Measurements from ENCODE around the gene ENPP6.

The ENPP6 gene

DNA sequence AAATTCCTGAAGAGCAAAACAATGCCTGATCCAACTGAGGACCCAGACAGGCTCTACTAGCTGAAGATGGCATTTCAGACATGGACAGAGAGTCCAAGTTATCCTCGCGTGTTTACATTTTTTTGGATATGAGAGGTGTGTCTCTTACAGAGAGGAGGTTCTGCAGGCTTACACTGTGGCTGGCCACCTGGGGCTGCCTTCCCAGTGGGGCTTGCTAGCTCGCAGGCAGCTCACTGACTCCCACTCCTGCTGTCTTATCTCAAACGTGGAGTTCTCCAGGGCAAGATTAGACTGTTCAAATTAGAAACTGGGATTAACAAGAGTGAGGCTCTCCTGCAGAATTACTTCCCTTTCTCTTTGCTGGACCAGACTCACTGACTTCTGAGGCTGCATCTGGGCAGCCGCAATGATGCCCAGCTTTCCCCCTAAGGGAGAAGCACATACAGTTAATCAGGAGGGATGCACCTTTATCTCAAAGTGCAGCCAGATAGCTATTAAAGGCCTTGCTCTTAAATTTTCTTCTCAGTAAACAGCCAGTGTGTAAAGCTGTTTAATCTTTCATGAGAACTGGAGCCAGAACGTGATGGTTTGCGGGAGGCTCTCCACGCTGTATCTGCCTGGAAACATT lies 123.0 kb downstream of the ENPP6 start:
- TF ChIP-seq, protein P1, sequence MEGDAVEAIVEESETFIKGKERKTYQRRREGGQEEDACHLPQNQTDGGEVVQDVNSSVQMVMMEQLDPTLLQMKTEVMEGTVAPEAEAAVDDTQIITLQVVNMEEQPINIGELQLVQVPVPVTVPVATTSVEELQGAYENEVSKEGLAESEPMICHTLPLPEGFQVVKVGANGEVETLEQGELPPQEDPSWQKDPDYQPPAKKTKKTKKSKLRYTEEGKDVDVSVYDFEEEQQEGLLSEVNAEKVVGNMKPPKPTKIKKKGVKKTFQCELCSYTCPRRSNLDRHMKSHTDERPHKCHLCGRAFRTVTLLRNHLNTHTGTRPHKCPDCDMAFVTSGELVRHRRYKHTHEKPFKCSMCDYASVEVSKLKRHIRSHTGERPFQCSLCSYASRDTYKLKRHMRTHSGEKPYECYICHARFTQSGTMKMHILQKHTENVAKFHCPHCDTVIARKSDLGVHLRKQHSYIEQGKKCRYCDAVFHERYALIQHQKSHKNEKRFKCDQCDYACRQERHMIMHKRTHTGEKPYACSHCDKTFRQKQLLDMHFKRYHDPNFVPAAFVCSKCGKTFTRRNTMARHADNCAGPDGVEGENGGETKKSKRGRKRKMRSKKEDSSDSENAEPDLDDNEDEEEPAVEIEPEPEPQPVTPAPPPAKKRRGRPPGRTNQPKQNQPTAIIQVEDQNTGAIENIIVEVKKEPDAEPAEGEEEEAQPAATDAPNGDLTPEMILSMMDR (conservative IDR thresholded peaks at IDR 0.05; ENCODE audit: low read depth, low read length) = no peak
- no peak for DNase-seq (ENCODE audit: low read depth)
- no peak overlapping the region for H3K4me3 ChIP-seq (ENCODE audit: low read depth, low read length)

DNA sequence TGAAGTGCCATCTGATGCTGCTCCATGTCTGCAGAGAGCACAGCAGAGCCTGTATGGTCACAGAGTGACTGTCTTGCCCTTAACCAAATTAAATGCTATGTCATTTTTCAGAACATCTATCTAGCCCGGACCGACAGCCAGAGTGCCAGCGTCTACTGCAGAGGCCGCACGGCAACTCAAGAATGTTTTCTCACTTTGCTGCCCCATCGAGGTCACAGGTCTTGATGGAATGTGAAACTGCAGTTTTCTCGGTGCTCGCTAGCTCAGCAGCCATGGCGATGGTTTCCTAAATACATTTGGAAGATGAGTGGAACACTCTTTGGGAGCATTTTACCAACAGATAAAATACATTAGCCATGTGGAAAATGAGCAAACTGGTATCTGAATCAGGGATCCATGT lies 125.7 kb downstream of the ENPP6 start:
- TF ChIP-seq, protein P1 (conservative IDR thresholded peaks at IDR 0.05; ENCODE audit: low read depth, low read length) = no peak
- H3K4me3 ChIP-seq (ENCODE audit: low read depth, low read length) = no peak overlapping the region

DNA sequence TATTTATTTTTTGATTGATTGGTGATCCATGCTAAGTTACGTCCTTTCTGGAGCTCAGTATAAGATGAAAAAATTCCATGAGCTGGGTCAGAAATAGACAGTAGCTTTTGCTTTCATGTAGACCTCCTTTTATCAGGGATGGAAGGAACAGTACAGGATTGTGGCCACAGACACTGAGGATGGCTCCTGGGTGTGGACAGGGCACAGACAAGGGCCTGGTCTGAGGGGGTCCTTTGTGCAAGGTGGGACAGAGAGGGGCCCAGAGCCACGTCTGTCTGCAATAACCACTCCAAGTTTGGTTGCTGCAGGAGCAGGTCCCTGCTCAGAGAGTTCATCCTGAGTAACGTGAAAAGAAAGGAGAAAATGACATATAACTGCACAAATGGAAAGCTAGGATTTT lies 127.1 kb downstream of the ENPP6 start:
- no peak for DNase-seq (ENCODE audit: low read depth)
- TF ChIP-seq, protein P1 (conservative IDR thresholded peaks at IDR 0.05; ENCODE audit: low read depth, low read length) = no peak
- no peak overlapping the region for H3K4me3 ChIP-seq (ENCODE audit: low read depth, low read length)

More for the DNA sequence above, 125.7 kb downstream of the ENPP6 start:
- DNase-seq (ENCODE audit: low read depth) = no peak

DNA sequence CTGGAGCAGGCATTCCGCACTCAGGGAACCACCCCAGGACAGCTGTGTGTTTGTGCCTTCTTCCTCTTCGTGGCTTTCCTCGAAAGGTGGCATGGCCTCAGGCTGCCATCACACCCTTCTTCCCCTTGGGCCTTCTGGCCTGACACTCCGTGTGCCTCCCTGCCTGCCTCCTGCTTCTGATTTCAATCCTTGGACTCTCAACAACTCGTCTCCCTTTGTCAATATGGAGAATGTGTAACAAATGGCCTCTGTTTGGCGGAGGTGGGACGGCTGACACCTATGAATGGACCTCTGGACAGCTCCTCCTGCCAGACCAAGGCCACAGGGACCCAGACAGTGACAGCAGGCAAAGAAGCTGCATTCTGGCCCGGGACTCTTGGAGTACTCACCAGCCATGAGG lies 137.0 kb downstream of the ENPP6 start:
- H3K4me3 ChIP-seq (ENCODE audit: low read depth, low read length) = no peak overlapping the region
- TF ChIP-seq, protein P1 (conservative IDR thresholded peaks at IDR 0.05; ENCODE audit: low read depth, low read length) = no peak

DNA sequence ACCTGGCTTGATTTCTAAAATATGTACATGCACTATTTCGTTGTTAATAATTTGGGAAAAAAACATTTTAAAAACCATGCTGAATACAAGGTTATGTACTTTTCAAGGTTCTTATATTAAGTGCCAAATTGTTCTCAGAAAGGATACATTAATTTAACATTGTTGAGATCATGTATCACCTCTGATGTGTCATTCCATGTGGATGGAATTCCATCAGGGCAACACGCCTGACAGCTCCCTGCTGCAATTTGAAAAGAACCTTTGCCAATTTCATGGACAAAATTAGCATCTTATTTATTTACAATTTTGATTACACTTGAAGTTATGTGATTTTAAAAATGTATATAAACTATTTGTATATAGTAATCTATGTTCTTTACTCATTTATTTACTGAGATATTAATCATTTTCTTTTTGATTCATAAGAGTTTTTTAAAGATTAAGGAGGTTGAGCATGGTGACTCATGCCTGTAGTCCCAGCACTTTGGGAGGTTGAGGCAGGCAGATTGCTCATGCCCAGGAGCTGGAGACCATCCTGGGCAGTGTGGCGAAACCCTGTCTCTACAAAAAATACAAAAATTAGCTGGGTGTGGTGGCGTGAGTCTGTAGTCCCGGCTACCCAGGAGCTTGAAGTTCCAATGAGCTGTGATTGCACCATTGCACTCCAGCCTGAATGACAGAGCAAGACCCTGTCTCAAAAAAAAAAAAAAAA lies 142.8 kb downstream of the ENPP6 start:
- no peak overlapping the region for H3K4me3 ChIP-seq (ENCODE audit: low read depth, low read length)
- no peak for DNase-seq (ENCODE audit: low read depth)
- TF ChIP-seq, protein P1 (conservative IDR thresholded peaks at IDR 0.05; ENCODE audit: low read depth, low read length) = no peak

More for the DNA sequence above, 137.0 kb downstream of the ENPP6 start:
- DNase-seq (ENCODE audit: low read depth) = no peak

DNA sequence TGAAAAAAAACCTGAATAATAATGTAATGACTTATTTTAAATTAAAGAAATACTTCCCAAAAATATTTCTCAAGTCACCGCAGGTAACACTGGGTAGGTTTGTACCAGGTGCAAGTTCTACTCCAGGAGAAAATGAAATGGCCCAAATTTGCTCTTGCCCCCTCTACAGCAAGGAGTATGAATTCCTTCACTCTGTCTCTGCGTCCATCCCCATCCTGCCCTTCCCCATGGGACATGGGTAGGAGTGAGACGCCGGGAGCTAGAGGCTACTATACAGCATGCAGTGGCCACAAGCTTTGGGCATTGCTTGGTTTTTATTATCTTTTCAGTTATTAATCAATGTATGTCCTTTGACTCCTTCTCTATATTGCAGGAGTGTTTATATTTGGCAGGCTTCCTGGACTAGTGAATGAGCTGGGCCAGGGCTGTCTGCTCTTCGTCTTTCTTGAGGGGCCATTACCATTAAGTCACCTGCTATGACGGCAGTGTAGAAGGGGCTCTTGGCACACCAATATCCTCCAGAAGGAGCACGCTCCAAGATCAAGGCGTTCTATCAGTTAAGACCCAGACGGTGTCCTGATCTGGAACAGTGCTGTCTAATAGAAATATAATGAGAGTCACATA lies 149.6 kb downstream of the ENPP6 start:
- DNase-seq (ENCODE audit: low read depth) = no peak
- TF ChIP-seq, protein P1 (conservative IDR thresholded peaks at IDR 0.05; ENCODE audit: low read depth, low read length) = no peak

More for the DNA sequence above, 149.6 kb downstream of the ENPP6 start:
- H3K4me3 ChIP-seq (ENCODE audit: low read depth, low read length) = no peak overlapping the region

Data from choroid plexus epithelial cell (primary cell).